Left renal cortex interstitium (tissue), 4 donors: ENCODE results near the gene SIGLEC12. TPM values are rescaled to one million over a fixed set of nuclear protein-coding genes. Genes with fewer than 3 reads are reported as not detected.
"Not testable (repeated sequence)": the region's sequence is repeated elsewhere in the genome, so short reads cannot be mapped to it uniquely, and the experiment has no call there.

ENCODE experiments used
- DNase-seq, 4 donors: peaks; one replicate each; pipeline ENCODE4 v3.0.0-alpha.2; 2013; ENCODE audit warnings: low read depth in 4 of 4, low spot score in 2 of 4, missing footprints in 1 of 4
- polyA plus RNA-seq, 4 donors: library from polyadenylated mRNA; unstranded; fragments of 120-200 nt; gene quantifications; one replicate each; pipeline ENCODE4 v1.2.1, GENCODE V29; 2013; ENCODE audit not compliant: insufficient read length in 4 of 4

SIGLEC12 gene
- polyA plus RNA-seq, 4 donors = 0.07 to 0.40 (median 0.08) TPM; not detected in 1

DNA sequence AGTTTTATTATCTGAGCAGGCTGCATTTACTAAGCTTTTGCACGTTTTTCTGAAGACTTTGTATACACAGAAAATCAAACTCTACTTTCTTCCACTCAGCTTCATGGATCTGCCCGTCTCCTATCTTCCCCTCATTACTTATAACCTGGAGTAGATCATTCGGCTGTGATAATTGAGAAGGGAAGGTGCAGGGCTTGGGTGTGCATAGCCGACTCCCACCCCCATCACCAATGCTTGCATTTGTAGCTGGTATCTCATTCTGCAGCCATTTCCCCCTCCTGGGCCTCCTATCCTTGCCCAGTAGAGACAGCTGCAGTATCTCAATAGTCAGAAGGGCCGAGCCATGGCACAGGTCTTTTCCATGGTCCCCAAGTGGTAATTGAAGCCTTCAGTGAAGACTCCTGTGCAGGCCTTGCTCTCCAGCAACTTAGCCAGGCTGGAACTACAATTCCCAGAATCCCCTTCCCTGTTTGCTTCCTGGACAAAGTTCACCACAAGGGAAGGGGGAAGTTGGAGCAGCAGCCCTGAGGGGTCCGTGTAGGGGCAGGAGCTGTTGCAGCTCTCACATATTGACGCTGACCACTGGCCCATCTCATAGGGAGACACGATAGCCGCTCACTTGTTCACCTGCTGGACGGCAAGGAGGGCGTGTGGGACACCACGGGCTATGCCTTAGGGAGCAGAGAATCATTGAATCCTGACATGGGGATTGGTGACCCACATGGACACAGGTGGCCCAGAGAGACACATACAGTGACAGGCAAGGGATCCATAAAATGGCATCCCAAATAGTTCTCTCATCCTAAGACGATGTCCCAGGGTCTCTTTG is 41.2 kb downstream of the SIGLEC12 start:
- DNase-seq = no peak

DNA sequence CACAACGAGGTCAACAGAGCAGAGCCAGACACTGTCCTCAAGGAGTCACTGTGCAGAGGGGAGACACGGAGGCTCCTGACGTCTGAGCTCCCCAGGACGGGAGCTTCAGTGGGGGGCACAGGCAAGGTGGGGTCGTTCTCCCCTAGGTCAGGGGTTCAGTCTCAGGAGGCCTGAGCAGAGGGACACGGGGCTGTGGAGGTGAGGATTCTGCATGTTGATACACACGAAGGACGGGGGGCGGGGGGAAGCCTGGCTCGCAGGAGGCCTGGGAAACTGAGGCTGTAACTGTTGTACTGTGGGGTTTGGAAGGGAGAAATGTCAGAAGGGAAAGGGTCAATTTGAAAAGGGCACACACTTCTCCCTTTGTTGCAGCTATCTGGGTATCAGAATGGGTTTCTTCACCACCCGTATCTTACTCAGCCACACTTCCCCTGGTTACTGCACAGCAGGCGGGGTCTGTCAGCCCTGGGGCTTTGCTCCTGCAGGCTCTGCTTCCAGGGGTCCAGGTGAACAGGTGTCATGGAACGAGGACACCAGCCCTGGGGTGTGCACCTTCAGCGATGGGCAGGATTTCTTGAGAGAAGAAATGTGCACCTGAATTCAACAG is 42.6 kb downstream of the SIGLEC12 start:
- no peak for DNase-seq

DNA sequence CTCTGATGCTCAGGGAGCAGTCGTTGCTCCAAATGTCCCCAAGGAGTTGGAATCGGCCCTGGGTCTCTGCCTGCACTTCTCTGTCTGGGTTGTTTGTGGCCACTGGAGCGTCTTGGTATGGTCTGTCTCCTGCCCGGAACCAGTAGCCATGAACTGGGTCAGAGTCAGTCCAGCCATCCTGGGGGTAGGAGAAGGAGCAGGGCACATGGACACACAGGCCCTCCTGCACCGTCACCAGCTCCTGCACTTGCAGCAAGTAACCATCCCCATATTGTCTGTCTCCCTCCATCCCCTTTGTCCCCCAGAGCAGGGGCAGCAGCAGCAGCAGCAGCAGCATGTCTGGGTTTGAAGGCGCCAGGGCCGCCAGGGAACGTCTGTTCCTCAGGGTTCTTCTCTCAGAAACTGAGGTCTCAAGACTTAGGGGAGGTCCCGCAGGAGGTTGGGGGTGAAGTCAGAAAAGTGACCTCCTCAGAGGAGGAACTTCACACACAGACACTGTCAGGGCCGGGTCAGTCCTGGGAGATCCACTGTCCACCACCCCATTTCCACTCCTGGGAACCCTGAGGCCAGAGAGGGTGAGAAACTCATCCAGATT is 43.5 kb downstream of the SIGLEC12 start, which contains the start of gene SIGLEC8:
TSS of gene SIGLEC8 (minus strand) at position 404 of the 595 bp plus-strand sequence. CDS start at position 337, 67 bp downstream.
- no peak for DNase-seq

DNA sequence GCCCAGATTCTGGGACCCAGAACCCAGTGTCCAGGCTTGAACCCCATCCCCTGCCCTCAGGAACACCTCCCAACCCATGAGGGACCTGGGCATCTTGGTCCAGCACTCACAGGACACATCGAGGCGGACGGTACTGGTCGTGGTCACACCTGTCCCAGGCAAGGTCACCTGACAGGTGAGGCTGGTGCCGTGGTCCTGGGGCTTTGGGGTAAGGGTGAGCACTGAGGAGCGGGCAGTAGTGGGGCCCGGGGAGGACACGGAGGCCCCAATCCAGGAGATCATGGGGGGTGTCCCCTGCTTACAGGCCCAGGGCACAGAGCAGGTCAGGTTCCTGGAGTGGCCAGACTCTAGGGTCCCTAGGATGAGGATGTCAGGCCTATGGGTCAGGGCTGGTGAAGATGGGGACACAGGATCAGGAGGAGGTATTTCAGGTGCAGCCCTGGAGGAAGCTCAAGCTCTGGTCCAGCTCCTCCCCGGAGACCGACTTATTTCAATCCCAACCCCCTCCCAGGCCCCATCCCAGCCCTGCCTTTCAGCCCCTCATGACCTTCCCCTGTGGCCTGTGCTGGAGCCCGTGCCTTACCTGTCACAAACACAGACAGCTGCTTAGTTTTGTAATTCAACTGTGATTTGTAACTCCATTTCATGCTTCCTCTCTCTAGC is 44.1 kb downstream of the SIGLEC12 start:
- DNase-seq = no peak

DNA sequence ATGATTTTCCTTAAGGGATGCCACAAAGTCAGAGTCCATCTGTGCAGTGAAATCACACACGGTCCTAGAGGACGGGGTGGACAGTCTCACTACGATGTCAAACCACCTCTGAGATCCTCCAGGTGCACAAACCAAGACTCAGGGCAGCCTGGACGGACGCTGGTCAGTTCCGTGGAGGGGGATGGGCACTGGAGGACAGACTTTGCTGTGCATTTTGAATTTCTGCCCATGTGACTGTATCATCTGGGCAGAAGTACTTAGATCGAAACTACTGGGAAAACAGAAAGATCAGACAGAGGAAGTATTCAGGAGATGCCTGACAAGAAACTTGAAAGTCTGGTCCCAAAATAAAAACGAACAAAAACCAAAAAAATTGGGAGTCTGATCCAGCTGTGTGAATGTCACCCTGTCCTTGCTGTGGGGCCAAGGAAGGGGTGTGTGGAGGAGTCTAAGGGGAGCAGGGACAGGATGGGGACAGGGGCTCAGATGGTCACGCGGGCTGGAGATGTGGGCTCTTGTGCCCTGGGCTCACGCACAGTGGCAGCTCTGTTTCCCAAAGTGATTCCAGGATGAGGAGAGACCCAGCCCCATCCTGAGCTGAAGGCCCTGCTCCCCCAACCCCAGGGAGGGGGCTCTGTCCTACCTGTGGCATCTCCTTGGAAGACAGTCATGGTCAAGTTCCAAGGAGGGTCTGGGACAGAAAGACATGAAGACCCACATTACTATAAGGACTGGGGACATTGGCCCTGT is 44.9 kb downstream of the SIGLEC12 start:
- DNase-seq = no peak

DNA sequence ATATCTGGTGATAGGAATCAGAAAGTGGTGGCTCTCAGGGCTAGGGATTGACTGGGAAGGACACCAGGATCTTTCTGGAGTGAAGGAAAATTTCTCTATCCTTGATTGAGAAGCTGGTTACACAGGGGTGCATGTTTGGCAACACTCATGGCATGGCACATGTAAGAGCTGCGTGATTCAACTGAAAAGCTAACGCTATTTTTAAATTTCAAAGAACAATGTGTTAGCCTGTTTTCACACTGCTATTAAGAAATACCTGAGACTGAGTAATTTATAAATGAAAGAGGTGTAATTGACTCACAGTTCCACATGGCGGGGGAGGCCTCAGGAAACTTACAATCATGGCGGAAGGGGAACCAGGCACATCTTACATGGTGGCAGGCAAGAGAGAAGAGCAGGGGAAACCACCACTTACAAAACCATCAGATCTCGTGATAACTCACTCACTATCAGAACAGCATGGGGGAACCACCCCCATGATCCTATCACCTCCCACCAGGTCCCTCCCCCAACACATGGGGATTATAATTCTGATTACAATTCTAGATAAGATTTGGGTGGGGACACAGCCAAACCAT is 50.8 kb downstream of the SIGLEC12 start:
- no peak for DNase-seq

DNA sequence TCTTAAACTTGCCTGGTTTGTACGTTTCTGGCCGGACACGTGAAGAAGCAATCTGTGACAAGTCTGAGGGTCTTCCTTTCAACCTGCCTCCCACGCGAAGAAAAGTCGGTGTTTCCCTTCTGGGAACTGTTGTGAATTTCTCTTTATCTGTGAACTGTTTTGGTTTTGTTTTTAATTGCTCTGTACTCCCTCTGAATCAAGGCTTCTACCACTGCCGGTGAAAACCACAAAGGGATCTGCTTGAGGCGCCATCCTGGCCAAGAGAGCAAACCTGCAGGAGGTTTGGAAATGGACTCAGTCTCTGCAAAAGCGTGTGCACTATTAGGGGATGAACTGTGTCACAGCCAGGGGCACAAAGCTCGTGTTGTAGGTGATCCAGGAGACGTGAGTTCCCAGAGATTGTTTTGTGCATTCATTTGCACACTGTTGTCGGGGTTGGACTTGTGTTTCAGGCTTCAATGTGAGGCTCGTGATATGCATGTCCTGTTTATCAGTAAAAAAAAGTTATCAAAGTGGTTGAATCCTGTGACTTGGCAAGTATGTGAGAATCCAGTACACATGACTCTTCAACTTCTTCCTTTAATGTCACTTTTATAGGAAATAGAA is 53.1 kb downstream of the SIGLEC12 start:
- no peak for DNase-seq

DNA sequence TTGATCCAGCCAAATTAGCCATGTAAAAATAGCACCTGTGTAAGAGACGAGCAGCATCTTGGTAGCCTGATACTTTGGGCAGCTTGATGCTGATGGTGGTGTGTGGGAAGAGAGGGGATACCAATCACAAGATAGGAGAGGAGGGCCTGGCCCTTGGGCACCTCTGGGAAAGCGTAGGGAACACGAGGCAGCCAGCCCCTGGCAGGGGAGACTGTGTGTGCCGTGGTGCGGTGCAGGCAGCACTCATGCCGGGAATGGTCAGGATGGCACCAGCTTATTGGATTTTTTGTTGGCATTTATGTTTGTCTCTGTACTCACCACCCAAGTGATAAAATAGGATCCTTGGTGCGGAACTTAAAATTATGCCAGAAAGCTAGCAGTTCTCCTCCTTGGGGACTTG is 53.6 kb downstream of the SIGLEC12 start:
- DNase-seq = no peak

DNA sequence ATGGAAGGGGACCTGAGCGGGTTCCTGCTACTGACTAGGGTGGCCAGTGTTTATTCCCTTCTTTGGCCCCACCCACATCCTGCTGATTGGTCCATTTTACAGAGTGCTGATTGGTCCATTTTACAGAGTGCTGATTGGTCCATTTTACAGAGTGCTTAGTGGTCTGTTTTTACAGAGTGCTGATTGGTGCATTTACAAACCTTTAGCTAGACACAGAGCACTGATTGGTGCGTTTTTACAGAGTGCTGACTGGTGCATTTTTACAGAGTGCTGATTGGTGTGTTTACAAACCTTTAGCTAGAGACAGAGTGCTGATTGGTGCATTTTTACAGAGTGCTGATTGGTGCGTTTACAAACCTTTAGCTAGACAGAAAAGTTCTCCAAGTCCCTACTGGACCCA is 54.1 kb downstream of the SIGLEC12 start:
- not testable (repeated sequence) for DNase-seq

DNA sequence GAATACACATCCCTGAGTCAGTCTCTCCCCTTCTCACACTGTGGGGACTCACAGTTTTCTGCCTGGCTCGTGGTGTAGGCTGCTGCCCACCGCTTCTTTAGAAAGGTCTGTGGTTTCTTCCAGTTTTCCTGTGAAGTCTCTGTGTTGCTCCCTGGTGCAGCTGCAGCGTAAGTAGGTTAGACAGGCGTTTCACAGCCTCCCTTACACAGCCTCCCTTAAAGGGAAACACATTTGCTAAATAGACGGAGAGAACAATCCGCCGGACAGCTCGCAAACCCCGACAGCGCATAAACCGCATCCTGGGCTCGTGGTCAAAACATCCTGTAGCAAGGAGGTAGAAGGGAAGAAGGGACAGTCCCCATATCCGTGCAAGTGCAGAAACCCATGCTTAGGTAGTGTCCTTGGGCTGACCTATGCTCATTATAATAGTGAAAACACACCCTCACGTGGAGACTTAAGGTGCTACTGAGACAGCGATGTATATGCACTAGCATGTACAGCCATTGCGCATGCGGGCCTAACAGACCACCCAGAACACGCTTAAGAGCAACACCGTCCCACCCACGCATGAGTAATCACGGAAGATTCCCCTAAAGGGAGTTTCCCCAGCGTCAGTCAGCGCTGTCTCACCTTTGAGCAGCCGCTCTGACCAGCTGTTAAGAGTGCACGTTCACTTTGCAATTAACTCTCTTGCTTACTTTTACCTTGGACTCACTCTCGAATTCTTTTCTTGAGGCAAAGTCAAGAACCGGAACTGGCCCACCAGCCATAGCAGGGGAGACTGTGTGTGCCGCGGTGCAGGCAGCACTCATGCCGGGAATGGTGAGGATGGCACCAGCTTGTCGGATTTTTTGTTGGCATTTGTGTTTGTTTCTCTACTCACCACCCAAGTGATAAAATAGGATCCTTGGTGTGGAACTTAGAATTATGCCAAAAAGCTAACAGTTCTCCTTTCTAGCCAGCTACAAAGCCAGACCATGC is 59.9 kb downstream of the SIGLEC12 start:
- no peak for DNase-seq

Other genes starting within 250 kb of the SIGLEC12 start
- gene IGLON5, start 190.2 kb downstream of the SIGLEC12 start, polyA plus RNA-seq = 1 to 10 TPM; 2.9 to 4.5 (median 4.2) TPM
- 1 to 10 TPM; 4.2 to 5.6 (median 4.6) TPM for gene VSIG10L, start 159.7 kb downstream of the SIGLEC12 start, polyA plus RNA-seq
- gene ETFB, start 135.4 kb downstream of the SIGLEC12 start, polyA plus RNA-seq = 100 to 1,000 TPM; 130 to 152 (median 143) TPM
- 1 to 10 TPM in 3 of 4 donors, under 1 TPM in 1; 0.99 to 2.9 (median 2.1) TPM for gene CLDND2, start 132.8 kb downstream of the SIGLEC12 start, polyA plus RNA-seq
- 1 to 10 TPM in 3 of 4 donors, under 1 TPM in 1; 0.90 to 2.7 (median 2.0) TPM for gene NKG7, start 129.1 kb downstream of the SIGLEC12 start, polyA plus RNA-seq
- under 1 TPM; 0.25 to 0.40 (median 0.32) TPM for gene LIM2, start 113.8 kb downstream of the SIGLEC12 start, polyA plus RNA-seq
- under 1 TPM in 3 of 4 donors, not detected in 1; 0.10 to 0.22 (median 0.16) TPM for gene C19orf84, start 111.2 kb downstream of the SIGLEC12 start, polyA plus RNA-seq
- gene SIGLEC10, start 84.2 kb downstream of the SIGLEC12 start, polyA plus RNA-seq = 1 to 10 TPM in 2 of 4 donors, under 1 TPM in 2; 0.76 to 2.1 (median 1.2) TPM
- gene SIGLEC8, start 43.3 kb downstream of the SIGLEC12 start, polyA plus RNA-seq = under 1 TPM in 2 of 4 donors, not detected in 2; 0.04 to 0.07 TPM
- not detected for gene CEACAM18, start 23.3 kb downstream of the SIGLEC12 start, polyA plus RNA-seq
- gene SIGLEC6, start 29.9 kb upstream of the SIGLEC12 start, polyA plus RNA-seq = under 1 TPM; 0.10 to 0.52 (median 0.18) TPM
- 10 to 100 TPM; 16.8 to 17.7 (median 17.2) TPM for gene ZNF175, start 69.5 kb upstream of the SIGLEC12 start, polyA plus RNA-seq
- gene SIGLEC5, start 128.6 kb upstream of the SIGLEC12 start, polyA plus RNA-seq = under 1 TPM in 2 of 4 donors, not detected in 2; 0.25 to 0.33 TPM
- 1 to 10 TPM in 2 of 4 donors, under 1 TPM in 1, not detected in 1; 0.94 to 1.1 (median 1.1) TPM for gene SIGLEC14, start 145.0 kb upstream of the SIGLEC12 start, polyA plus RNA-seq
- gene SPACA6, start 191.5 kb upstream of the SIGLEC12 start, polyA plus RNA-seq = 10 to 100 TPM; 12.2 to 31.1 (median 21.8) TPM
- gene HAS1, start 222.2 kb upstream of the SIGLEC12 start, polyA plus RNA-seq = under 1 TPM in 2 of 4 donors, not detected in 2; 0.07 TPM